ENCODE measurements around the gene ADIPOQ. TPM values are rescaled to one million over a fixed set of nuclear protein-coding genes. Genes with fewer than 3 reads are reported as not detected.
A peak's percentile ranks its signal among the peaks of the same experiment; 100 is the strongest.
"Not testable (repeated sequence)": the region's sequence is repeated elsewhere in the genome, so short reads cannot be mapped to it uniquely, and the experiment has no call there.

The ADIPOQ gene
- total RNA-seq, 1 experiment from 2014 or later = not detected

DNA sequence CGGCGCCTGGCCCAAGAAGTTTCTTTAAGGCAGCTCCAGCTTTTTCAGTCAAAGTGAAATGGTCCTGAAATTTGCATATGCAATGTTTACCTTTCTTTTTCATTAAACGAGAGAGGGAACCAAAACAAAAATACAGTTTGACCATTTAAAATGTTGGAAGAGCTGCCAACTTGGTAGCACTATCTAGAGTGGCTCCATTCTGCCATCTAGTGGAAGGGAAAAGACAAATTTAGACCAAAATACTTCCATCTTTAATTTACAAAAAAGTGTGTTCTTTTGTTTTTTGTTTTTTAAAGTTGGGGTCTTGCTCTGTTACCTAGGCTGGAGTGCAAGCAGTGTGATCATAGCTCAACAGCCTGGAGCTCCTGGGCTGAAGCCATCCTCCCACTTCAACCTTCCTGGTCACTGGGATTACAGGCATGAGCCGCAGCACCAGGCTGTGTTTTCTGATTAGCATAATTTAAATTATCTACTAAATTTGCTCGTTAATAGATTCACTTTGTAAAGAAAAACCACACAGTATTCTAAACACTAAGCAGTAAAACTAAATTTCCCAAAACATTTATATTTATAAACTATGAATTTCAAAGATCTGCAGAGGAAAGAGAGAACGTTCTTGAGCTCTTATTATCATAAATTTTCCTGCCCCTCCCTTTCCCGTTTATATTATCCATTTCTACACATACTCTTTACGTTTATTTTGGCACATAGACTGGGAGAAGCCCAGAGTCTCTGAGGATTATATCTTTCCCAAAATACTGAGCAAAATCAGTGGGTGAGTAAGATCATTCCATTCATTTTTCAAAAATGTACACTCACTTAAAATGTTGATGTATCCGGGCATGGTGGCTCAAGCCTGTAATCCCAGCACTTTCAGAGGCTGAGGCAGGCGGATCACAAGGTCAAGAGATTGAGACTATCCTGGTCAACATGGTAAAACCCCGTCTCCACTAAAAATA lies 20.8 kb upstream of the ADIPOQ start:
- Histone ChIP-seq H3K9me3 (replicated peaks) (no peaks in the 10 kb centered on the region), H3K36me3 (no peaks in the 10 kb centered on the region), H3K4me3 (no peak overlapping the region), H3K27ac (no peak overlapping the region), H3K27me3 (replicated peaks) (no peaks in the 10 kb centered on the region; the same call in 1 of the 2 replicates), H3K4me1 (replicated peaks) (peaks cover 9% of the 10 kb centered on the region)
- DNase-seq (ENCODE audit: low read depth in 1 of 2, low spot score in 2 of 2) = peak in 1 of 2 experiments; percentile 20

DNA sequence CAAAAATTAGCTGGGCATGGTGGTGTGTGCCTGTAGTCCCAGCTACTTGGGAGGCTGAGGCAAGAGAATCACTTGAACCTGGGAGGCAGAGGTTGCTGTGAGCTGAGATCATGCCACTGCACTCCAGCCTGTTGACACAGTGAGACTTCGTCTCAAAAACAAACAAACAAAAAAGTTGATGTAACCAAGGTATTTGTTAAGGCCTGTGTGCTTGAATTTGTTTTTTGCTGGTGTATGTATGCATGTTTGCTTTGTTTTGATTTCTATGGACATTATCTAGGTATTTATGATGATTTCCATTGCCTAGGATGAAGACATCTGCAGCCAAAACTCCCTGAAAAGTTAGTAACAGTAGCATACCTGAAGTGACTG lies 20.1 kb upstream of the ADIPOQ start:
- H3K4me1 ChIP-seq (replicated peaks) = peaks cover 12% of the 10 kb centered on the region
- H3K9me3 ChIP-seq (replicated peaks); H3K4me3 ChIP-seq; H3K36me3 ChIP-seq; H3K27ac ChIP-seq; H3K27me3 ChIP-seq (replicated peaks); DNase-seq (ENCODE audit: low read depth in 1 of 2, low spot score in 2 of 2): not testable (repeated sequence)

DNA sequence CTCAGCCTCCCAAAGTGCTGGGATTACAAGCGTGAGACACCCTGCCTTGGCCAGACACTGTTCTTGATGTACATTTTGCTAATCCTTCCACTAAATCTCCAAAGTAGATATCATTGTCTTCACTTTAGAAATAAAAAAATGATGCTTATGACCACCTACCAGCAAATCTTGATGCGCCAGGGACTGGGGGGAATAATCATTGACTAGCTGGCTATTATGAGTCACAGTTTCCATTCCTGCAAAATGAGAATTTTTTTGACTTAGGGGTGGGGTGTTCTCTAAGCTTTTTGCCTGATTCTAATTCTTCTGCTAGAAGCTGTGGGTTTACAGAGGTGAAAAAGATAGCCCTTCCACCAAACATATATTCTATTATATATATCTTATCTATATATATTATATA lies 19.1 kb upstream of the ADIPOQ start:
- Histone ChIP-seq H3K4me3 (no peak overlapping the region), H3K27ac (no peak overlapping the region), H3K36me3 (no peaks in the 10 kb centered on the region), H3K27me3 (replicated peaks) (peaks cover 8% of the 10 kb centered on the region), H3K4me1 (replicated peaks) (peaks cover 15% of the 10 kb centered on the region), H3K9me3 (replicated peaks) (no peaks in the 10 kb centered on the region)
- peak in 1 of 2 experiments; percentile 16 for DNase-seq (ENCODE audit: low read depth in 1 of 2, low spot score in 2 of 2)

DNA sequence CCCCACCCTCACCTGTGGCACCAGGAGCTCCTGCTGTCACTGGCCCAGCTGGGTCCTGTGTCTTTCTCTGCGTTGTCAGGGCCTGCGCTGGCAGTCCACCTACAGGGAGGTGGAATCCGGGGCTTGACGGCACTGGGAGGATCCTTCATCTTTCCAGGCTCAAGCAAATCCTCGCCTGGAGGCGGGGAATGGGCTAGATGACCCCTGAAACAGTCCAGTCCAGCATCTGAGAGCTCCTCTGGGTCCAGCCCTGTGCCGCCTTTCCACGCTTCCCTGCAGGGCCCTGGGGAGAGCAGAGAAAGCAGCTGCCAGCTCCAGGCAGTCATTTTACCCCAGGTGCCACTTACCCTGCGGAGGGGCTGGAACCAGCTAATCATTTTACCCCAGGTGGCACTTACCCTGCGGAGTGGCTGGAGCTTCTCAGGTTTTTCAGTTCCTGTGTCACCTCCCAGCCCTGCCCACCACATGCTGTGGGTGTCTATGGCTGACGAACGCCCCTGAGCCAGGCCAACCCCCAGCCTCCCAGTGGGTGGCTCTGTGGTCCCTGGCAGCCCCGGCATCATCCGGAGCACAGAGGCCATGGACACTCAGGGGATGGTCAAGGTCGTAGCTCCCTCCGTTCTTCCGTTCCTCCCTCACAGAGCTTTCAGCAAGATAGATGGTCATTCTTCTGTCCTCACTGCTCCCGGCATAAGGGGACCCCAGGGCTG lies 17.9 kb upstream of the ADIPOQ start:
- no peak overlapping the region for H3K4me3 ChIP-seq

DNA sequence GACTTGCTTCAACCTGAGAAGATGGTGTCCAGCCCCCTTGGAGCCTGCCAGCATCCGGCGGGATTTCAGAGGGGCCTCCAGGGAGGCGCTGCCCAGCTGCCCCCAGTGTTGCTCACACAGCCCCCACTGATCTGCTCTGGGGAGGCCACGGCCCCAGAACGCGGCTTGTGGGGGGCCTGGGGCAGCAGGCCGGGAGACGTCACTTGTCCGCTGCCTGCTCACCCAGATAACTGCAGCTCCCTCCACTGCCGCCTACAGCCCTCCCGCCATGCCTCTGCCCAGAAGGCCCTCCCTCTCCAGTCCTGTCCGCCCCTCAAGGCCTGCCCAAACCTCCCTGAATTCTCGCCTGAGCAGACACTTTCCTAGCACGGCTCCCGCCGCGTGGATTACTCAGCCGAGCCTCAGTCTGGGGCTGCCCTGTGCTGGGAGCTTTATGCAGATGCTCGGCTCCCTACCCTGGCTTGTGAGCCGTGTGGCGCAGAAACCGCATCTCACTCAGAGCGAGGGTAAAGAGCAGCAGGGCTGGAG lies 17.2 kb upstream of the ADIPOQ start:
- no peak for DNase-seq (ENCODE audit: low read depth in 1 of 2, low spot score in 2 of 2)
- no peaks in the 10 kb centered on the region for H3K9me3 ChIP-seq (replicated peaks)
- H3K27ac ChIP-seq = no peak overlapping the region
- H3K4me1 ChIP-seq (replicated peaks) = peaks cover 15% of the 10 kb centered on the region
- H3K27me3 ChIP-seq (replicated peaks) = peaks cover 13% of the 10 kb centered on the region
- no peak overlapping the region for H3K4me3 ChIP-seq
- H3K36me3 ChIP-seq = no peaks in the 10 kb centered on the region

More for the DNA sequence above, 17.9 kb upstream of the ADIPOQ start:
- no peaks in the 10 kb centered on the region for H3K9me3 ChIP-seq (replicated peaks)
- H3K27me3 ChIP-seq (replicated peaks) = peaks cover 9% of the 10 kb centered on the region
- H3K27ac ChIP-seq = no peak overlapping the region
- H3K4me1 ChIP-seq (replicated peaks) = peaks cover 15% of the 10 kb centered on the region
- H3K36me3 ChIP-seq = no peaks in the 10 kb centered on the region
- DNase-seq (ENCODE audit: low read depth in 1 of 2, low spot score in 2 of 2) = no peak

DNA sequence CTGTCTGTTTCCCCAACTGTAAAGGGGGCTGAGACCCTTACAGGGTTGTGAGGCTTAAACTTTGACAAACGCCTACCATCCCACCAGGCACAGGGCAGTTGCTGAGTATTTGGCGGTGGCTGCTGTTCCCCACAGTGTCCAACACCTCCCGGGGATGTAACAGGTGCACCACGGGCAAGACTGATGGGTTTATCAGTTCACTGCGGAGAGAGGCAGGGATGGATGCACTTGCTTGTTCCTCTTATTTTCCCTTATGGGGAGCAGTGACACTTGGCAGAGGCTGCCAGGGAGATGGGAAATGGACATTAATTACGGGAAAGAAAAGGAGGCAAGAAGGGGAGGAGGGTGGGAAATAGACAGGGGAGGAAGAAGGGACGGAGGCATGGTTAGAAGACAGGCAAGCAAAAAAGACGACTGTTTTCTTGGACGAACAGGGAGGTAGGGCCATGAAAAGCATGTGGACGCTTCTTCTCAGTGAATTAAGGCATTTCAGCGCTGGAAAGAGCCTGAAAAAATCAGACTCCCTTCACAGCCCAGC lies 16.6 kb upstream of the ADIPOQ start:
- no peak for DNase-seq (ENCODE audit: low read depth in 1 of 2, low spot score in 2 of 2)
- peaks cover 15% of the 10 kb centered on the region for H3K4me1 ChIP-seq (replicated peaks)
- no peak overlapping the region for H3K4me3 ChIP-seq
- H3K27ac ChIP-seq = no peak overlapping the region
- H3K27me3 ChIP-seq (replicated peaks) = peaks cover 17% of the 10 kb centered on the region
- H3K9me3 ChIP-seq (replicated peaks) = no peaks in the 10 kb centered on the region
- H3K36me3 ChIP-seq = no peaks in the 10 kb centered on the region

DNA sequence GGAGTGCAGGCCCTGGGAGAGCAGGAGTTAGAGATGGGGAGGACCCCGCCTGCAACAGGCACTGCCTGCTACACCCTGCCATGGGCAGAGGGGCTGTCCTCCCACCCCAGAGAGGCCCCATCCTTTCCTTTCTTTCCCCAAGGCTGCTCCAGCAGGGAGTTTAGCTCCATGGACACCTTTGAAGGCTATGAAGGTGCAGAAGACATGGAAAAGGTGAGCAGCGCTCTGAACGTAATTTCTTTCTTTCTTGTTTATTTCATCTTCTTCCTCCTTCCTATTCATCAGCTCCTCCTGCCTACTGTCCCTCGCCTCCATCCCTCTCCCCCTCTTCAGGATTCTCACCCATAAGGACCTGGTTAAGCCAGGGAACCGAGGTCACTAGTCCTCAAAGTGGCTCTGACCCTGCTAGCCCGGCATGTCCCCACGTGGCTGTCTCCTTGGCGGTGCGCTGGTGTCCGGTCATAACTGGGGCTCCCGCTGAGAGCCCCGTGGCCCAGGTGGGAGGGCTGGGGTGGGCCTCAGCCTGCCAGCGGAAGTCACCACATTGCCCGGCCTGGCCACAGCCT lies 16.0 kb upstream of the ADIPOQ start:
- H3K36me3 ChIP-seq = no peaks in the 10 kb centered on the region
- H3K4me1 ChIP-seq (replicated peaks) = peaks cover 15% of the 10 kb centered on the region
- H3K9me3 ChIP-seq (replicated peaks) = no peaks in the 10 kb centered on the region
- no peak overlapping the region for H3K4me3 ChIP-seq
- H3K27me3 ChIP-seq (replicated peaks) = peaks cover 17% of the 10 kb centered on the region
- no peak overlapping the region for H3K27ac ChIP-seq
- no peak for DNase-seq (ENCODE audit: low read depth in 1 of 2, low spot score in 2 of 2)

DNA sequence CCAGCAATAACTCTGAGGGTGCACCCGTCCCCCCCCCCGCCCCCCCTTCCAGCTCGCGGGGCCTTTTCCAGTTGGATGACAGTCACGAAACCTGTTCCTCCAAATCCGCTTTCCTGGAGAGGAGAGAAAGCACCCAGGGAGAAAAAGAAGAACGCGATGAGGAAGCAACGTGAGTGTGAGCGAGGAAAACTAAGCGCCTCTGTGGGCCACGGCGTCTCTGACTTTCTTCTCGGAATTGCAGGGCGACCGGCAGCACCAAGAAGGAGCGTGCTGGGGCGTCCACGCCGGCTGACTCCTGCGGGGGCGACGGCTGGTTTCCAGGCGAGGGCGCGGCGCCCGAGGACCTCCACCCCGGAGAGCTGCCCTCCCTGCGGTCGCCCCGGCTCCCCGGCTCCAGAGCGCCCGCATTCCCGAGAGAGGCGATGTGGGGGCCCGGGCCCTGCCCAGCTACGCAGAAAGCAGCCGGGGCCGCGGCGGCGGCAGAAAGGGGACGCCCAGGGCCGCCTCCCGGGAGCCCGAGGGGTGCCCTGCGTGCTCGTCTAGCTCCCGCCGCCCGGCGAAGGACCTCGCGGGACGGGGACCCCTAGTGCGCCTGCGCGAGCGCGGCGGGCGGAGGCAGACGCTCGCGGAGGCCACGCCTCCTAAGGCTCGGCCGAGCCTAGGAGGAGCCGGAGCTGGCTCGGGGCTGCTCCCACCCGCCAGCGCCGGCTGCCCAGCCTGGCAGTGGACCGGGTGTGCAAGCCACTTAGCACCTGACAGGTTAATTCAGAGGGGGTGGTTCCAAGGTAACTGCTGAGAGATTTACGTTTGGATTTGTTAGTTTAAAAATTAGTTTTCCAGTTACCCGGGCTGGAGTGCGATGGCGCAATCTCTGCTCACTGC lies 15.3 kb upstream of the ADIPOQ start:
- Histone ChIP-seq H3K27ac (no peak overlapping the region), H3K36me3 (no peaks in the 10 kb centered on the region), H3K9me3 (replicated peaks) (no peaks in the 10 kb centered on the region), H3K27me3 (replicated peaks) (peaks cover 18% of the 10 kb centered on the region), H3K4me3 (peak overlapping the region; percentile 47), H3K4me1 (replicated peaks) (peaks cover 9% of the 10 kb centered on the region)
- DNase-seq (ENCODE audit: low read depth in 1 of 2, low spot score in 2 of 2) = peak; percentile 71 to 74

DNA sequence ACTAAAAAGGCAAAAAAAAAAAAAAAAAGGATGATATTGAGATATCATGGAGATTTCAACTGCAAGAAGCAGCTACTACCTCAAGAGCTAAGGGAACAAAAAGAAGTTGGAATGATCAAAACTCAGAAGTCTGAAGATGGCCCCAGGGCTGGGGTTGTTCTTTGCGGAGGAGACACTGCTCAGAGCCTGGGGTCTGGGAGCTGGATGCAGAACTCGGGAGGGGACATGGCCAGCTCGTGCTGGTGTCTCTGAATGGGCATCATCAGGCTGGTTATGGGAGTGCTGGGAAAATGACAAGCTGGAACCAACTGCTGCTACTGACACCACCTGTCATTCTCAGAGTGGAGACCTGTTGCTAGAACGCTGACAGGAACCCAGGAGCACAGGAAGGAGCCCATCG lies 14.2 kb upstream of the ADIPOQ start:
- Histone ChIP-seq H3K36me3 (no peaks in the 10 kb centered on the region), H3K4me3 (no peak overlapping the region), H3K27ac (no peak overlapping the region), H3K9me3 (replicated peaks) (no peaks in the 10 kb centered on the region), H3K4me1 (replicated peaks) (peaks cover 6% of the 10 kb centered on the region; the same call in 1 of the 2 replicates), H3K27me3 (replicated peaks) (peaks cover 28% of the 10 kb centered on the region)
- no peak for DNase-seq (ENCODE audit: low read depth in 1 of 2, low spot score in 2 of 2)

DNA sequence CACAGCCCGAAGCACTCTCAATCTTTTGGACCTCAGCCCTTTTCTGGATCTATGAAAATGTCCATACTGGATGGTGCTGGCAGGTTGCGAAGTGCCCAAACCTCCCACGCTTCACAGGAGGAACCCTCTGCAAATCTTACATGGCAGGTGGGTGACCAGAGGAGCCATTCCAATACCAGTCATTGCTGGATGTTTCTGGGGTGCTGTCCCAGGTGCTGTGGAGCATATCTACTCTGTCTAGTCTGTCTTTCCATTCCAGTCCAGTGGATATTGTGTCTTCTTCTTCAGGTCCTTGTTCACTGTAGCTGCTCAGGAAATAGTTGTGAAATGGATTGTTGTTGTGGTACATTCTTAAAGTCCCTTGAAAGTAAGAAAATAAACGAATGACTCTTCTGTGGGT lies 10.7 kb upstream of the ADIPOQ start:
- no peak overlapping the region for H3K4me3 ChIP-seq
- peaks cover 34% of the 10 kb centered on the region for H3K27me3 ChIP-seq (replicated peaks)
- DNase-seq (ENCODE audit: low read depth in 1 of 2, low spot score in 2 of 2) = no peak

DNA sequence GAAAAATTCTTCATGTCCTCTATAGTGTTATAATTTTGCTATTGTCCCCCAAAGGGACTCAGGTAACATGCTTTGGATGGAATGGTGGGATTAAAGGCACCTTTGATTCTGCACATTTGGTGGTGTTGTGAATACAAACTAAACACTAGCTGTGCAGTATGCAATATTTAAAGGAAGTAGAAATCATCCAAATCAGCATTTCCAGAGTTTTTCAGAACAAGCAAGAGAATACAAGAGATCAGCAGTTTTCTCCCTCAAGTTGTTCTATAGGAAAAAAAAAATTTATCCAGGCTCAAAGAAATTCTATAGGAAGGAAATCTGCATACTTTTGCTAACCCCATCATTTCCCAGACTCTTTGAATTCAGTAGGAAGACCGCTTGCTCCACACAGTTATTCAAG lies 10.2 kb upstream of the ADIPOQ start:
- no peak for DNase-seq (ENCODE audit: low read depth in 1 of 2, low spot score in 2 of 2)
- Histone ChIP-seq H3K9me3 (replicated peaks) (no peaks in the 10 kb centered on the region), H3K4me3 (no peak overlapping the region), H3K4me1 (replicated peaks) (peaks cover 5% of the 10 kb centered on the region; the same call in 1 of the 2 replicates), H3K27ac (no peak overlapping the region), H3K27me3 (replicated peaks) (peaks cover 34% of the 10 kb centered on the region), H3K36me3 (no peaks in the 10 kb centered on the region)

More for the DNA sequence above, 10.7 kb upstream of the ADIPOQ start:
- no peak overlapping the region for H3K27ac ChIP-seq
- peaks cover 6% of the 10 kb centered on the region; the same call in 1 of the 2 replicates for H3K4me1 ChIP-seq (replicated peaks)
- H3K36me3 ChIP-seq = no peaks in the 10 kb centered on the region
- no peaks in the 10 kb centered on the region for H3K9me3 ChIP-seq (replicated peaks)

DNA sequence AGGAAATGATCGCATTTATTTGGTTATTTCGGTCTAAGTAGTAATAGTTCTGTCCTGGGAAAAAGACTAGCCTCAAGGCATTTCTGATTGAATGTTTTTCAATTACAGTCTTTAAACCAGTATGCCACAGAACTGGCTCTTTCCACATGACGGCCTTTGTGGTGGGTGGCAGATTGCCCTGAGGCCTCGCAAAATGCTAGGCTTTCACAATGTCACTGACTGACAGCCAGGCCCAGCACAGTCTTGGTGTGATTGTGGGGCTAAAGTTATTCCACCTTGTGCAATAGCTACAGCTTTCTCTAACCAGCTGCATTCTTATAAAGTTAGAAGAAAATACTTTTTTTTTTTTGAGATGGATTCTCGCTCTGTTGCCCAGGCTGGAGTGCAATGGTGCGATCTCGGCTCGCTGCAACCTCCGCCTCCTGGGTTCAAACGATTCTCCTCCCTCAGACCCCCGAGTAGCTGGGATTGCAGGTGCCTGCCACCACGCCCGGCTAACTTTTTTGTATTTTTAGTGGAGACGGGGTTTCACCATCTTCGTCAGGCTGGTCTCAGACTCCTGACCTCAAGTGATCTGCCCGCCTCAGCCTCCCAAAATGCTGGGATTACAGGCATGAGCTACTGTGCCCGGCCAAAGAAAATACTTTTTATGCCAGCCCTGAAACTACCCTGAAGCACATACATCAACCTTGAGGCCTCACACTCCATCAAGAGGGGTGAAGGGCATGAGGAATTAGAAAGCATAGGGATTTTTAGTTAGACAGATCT lies 2.5 kb upstream of the ADIPOQ start:
- H3K9me3 ChIP-seq (replicated peaks) = no peaks in the 10 kb centered on the region
- H3K27ac ChIP-seq = no peak overlapping the region
- H3K27me3 ChIP-seq (replicated peaks) = peaks cover 5% of the 10 kb centered on the region
- H3K36me3 ChIP-seq = no peaks in the 10 kb centered on the region
- H3K4me1 ChIP-seq (replicated peaks) = no peaks in the 10 kb centered on the region
- peak in 1 of 2 experiments; percentile 2 for DNase-seq (ENCODE audit: low read depth in 1 of 2, low spot score in 2 of 2)
- no peak overlapping the region for H3K4me3 ChIP-seq
